GM19240 (cell line): ENCODE data around the gene SHISA8.

Source experiments
- DNase-seq: peaks from one replicate; pipeline ENCODE4 v3.0.0; 2011; ENCODE audit warnings: low spot score; ENCODE audit not compliant: insufficient read length

Gene SHISA8

DNA sequence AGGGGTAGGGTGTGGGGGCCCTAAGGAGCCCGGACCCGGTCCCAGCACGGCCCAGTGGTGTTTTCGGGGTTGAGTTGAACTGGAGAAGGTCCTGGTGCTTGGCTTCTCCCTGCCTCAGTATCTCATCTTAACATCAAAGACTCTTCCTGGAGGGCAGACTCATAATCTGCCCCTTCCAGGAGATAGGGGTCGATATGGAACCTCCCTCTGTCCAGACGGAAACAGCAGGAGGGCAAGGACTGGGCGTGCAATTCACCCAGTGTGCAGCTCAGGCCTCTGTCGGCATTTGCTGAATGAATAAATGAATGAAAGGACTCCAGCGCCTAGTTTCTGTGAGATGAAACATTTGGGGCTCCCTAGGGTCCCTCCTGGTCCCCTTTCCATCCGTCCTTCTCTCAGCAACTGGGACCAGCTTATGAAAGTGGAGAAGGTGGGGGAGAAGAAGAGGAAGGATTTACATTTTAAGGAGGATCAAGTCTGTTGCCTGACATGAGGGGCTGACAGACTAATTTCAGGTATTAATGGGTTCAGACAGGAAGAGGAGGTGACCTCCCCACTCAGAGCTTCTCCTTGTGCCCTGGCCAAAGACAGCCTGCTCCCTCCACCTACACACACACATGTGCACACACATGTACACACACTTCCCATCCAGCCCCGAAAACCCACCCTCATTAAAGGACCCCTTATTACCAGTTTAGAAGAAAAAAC, 1.1 kb upstream of the SHISA8 start:
- no peak for DNase-seq

DNA sequence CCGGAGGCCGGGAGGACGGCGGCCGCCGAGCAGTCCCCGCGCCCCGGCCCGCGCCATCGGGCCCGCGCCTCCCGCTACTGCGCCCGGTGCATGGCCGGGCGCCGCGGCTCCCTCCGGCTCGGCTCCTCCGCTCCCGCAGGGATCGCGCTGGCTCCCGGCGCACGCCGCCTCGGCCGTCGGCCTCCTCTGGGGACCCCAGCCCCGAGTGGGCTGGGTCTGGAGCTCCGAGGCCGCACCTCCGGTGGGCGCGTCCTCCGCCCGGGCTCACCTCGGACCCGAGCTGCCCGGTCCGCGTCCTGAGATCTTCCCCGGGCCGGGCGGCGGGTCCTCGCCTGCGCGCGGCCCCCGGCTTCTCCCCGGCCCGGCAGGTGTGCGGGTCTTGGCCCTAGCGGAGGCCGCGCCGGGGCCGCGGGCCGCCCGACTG, 251 bp downstream of the SHISA8 start:
- no peak for DNase-seq

DNA sequence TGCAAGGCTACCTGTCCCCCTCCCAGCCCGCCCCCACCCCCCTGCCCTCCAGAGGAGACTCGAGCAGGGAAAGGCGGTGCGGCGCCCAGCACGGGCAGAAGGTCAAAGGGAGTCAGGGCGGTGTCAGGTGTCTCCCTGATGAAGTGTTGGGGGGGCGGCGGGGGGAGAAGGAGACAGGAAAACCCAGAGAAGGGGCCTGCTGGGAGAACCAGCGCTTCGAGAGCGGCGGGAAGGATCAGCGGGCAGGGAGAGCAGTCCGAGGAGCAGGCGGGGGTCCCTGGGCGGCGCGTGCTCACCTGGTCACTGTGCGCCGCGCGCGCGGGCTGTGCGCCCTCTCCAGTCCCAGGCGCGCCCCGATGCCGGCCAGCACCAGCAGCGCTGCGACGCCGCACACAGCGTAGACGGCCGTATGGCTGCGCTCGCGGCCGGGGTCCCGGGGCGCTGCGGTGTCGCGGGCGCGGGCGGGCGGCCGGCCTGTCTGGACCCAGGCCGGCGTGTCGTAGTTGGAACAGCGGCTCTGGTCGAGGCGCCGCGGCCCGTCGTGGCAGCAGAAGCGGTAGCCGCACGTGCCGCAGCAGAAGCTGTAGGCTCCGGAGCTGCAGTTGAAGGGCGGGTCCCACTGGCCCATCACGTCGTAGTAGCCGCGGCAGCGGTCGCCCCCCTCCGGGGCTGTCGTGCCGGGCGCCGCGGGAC, 886 bp downstream of the SHISA8 start:
- no peak for DNase-seq

DNA sequence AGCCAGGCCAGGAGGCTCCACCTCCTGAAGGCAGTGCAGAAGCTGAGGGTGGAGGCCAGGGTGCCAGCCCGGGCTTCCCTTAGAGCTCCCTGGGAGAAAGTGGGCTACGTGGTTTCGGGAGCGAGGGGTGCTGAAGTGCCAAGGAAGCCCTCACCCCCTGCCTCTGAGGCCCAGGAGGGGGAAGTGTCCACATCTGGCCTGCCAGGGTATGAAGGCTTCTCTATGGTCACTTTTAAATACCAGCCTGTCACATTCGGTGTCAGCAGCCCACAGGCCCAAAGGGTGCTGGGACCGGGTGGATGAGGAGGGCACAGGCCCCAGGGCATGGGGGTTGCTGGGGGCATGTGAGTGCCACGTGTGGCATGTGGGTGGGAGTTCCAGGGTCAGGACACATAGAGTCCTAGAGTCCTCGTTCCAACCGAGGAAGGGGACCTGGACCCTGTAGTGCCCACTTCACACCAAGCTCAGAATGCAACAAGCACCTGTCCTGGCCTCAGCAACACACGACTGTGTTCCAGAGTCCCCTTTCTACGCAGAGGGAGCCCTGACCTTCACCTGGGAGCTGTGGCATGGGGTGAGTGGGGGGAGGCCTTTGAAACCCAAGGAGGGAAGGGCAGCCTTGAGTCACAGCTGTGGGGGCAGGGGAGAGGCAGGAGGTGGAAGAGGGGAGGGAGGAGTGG, 1.7 kb downstream of the SHISA8 start:
- no peak for DNase-seq

DNA sequence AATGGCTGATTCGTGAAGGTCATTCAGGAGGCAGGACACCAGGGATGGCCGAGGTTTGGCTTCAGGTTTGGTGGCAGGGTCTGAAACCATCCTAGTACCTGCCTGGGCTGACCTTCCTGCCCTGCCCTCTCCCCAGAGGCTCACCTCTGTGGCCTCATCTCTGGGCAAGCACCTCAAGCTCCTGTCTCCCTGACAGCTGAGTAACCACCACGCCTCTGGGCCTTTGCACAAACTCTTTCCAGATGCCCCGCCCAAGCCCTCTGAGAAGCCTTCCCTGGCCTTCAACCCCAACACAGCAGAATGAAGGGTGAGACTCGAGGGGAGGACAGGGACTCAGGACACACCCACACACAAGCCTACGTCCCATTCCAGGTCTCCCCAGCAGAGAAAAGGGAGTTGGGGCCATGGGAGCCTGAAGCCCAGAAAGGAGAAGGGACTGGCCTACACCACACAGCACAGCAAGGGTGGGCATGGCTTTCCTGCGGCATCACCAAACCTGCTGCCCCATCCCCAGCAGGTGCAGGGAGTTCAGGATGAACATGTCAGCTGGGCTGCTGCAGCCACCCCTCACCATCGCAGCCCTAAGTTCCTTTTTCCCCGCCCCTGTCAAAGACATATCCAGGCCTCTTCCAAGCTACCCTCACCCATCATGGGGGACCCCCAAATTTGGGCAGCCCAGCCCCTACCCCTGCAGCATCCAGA, 2.4 kb downstream of the SHISA8 start:
- no peak for DNase-seq

DNA sequence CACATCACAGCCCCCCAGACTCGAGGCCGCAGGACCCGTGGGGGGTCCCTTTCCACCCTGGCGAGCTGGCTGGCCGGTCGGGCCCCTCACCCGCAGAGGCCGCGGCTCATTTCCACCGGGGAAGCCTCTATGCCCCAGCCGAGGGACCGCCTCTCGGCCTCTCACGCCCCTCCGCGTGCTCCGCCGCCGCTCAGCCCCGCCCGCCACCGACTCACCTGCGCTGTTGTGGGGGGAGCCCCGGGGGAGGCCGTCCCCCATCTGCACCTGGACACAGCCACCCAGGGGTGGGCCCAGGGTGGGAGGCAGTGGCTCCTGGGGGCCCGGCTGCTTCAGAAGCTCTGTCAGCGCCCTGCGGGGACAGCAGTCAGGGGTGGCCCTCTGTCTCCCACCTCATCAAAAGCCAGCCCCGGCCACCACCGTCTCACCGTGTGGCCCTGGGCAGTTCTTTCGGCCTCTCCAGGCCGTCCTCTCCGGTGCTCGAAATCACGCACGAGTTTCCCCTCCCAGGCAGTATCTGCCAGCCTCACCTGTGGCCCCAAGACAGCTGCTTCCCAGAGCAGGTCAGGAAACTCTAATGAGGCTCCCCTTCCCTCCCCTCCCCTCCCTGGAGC, 3.8 kb downstream of the SHISA8 start:
- DNase-seq: no peak

DNA sequence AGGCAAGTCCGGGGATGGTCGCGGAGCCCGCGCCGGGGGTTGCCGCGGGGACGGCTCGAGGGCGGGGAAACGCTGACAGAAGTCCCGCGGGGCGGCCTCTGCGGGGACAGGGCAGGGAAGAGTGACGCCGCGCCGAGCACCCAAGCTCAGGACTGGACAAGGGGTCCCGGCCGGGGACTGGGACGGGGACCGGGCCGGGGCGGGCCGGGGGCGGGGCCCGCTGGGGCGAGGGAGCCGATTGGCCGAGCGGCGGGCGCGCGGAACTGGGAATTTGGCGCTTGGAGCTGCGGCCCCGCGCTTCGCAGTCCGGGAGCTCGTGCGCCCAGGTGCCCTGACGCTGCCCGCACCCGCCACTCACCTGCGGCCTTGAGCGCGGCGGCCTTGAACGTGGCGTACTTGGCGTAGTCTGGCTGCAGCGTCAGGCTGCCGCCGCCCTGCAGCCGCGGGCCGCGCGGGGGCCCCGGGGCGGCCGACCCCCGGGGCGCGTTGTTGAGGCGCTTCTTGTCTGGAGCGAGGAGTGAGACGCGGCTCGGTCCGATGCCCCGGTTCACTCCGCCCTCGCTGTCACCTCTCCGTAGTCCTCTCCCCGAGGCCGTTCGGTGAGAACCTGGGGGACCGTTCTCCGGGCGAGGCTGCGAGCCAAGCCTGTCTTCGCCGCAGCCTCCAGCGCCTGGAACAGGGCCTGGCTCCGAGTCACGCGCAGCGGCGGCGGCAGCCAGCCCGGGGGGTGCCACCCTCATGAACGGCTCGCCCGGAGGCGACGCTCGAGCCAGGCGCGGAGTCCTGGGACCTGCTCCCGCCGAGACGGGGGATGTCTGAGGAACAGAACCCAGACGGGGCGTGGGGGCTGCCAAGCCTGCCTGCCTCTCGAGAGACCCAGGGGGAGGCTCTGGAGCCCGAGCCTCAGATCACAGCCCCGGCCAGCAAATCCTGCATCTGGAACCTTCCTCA, 4.5 kb downstream of the SHISA8 start:
- DNase-seq: no peak

DNA sequence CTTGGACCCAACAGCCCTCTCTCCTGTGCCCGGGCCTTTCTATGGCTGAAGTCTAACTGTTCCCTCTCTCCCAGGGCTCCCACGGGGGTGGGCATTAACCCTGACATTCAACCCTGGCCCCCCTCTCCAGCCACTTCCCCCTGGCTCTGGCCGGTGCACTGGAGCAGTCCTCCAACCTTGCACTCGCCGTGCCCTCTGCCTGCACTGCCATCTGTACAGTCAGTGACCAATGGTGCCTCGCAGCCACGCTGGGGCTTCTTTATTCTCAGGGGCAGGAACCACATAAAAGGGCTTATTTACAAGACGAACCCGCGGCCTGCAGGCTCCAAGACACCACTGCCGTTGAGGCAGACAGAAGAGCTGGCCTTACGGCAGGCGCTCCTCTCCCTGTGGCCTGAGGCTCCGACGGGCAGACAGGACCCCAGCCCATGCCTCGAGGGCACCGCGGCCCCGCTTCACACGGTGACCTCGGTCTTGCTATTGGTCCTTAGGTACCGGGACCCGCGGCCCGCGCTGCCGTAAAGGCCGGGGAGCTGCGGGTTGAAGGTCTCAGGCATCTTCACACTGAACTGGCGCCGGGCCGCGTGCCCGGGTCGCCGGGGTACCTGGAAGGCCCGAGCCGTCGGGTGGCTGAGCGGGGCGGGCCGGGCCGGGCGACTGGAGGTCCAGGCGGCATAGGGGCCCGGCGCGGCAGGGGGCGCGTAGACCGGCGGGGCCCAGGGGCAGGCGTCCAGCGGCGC, 5.4 kb downstream of the SHISA8 start:
- DNase-seq: no peak

DNA sequence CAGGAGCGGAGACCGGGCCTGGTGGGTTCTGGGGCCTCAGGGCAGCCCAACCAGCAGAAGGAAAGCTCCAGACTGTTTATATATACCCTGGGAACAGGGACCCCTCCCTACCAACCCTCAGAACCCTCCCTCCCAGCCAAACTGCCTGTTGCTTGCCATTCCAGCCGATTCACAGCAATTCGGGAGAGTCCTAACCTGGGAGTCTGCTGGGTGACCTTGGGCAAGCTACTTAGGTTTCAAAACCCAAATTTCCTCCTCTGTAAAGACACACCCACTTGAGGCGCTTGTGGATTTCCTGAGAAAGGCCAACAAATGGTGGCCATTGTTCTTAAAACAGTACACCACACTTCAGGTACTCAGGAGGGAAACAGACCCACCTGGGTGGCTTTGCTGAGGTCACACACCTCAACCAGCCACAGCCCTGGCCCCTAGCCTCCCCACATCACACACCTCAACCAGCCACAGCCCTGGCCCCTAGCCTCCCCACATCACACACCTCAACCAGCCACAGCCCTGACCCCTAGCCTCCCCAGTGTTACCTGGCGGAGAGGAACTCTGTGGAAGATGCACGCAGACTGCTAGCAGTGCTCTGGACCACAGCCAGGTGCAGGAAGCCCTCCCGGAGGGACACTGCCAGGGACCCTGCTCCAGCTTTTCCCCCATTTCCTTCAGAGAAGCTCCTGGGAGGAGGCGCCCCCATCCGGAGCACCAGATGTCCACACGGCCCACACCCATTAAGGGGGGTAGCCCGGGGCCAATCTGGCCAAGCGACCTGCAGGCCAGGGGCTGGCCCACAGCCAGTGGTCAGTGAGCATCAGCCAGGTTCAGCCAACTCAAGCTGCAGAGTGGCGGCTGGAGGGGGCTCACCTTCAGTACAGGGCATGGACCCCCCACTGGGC, 6.2 kb downstream of the SHISA8 start:
- no peak for DNase-seq

DNA sequence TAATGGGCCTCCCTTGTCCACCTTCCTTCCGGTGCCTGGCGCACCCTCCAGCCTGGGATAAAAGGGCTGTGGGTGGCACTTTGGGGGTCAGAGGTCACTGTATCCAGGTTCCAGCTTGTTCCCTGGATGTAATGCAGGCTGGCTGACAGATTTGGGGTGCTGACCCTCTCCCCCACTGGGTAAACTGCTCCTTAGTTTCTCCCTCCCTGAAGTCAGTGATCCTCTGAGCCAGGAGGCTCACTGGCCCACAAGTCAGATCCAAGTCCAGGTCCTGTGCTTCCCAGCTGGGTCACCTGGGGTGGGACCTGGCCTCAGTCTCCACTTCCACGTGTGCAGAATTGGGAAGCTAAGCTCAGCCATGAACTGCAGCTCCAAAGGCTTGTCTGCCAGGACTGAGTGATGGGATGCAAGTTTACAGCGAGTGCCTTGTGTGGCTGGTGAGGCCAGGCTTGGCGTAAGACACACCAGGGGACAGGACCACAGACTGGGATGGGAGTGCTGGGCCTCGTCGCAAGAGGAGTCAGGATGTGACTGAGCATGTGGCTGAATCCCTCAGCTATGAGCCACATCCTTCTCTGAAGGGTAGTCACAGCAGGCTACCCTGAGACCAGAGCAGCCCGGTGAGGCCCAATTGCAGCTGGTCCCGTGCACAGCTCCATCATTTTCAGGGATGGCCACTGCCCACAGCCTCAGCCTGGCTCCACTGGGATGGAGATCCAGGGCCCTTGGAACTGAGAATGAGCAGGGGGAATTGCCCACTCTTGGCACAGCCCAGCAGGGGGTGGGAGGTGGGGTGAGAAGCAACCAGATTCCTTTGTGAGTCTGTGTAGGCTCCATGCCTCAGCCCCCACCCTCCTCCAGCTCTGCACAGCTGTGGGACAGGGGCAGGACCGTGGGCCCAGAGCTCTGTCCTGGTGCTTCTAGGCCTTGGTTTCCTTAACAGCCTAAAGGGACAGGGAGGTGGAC, 7.2 kb downstream of the SHISA8 start:
- no peak for DNase-seq

DNA sequence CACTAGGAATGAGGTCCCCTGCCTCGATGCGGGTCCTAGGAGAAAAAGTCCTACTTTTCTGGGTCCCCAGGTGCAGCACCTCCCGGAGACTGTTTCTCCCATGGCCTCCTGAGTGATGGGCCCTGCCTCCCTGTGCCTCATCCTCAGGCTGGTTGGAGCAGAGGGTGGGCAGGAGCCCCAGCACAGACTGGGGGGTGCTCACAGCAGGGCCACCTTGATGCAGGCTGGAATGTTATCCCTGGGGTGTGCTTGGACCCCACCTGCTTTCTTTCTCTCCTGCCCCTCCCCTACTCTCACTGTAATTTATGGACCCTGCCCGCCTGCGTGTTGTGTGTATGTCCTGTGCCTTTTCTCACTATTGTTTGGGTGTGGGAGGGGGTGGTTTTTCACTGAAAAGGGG, 8.1 kb downstream of the SHISA8 start:
- DNase-seq: no peak

DNA sequence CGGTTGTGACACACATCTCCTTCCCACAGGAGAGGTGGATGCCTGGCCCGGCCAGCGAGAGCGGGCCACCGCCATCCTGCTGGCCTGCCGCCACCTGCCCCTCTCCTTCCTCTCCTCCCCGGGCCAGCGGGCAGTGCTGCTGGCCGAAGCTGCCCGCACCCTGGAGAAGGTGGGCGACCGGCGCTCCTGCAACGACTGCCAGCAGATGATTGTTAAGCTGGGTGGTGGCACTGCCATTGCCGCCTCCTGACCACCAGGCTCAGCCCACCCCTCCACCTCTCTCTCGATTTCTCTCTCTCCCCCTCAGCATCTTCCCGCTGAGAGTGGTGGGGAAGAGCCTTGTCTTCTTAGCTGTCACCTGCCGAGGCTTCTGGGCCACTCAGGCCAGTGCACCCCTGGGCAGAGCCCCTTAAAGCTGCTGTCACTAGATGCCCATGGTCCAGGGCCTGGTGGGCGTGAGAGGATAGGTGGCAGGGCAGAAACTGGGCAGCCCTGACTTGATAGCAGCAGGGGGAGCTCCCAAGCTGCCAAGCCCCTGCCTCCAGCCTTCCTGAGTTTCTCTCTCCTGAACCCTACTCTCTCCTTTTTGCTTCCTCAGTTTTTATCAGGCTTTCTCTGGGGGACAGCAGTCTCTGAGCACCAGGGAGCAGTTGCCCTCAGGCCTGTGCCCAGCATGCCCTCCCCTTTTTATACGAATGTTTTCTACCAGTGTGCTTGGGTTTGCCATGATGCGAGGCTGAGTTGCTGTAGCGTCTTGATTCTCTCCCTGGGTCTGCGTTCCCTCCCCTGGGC, 9.3 kb downstream of the SHISA8 start:
- no peak for DNase-seq

DNA sequence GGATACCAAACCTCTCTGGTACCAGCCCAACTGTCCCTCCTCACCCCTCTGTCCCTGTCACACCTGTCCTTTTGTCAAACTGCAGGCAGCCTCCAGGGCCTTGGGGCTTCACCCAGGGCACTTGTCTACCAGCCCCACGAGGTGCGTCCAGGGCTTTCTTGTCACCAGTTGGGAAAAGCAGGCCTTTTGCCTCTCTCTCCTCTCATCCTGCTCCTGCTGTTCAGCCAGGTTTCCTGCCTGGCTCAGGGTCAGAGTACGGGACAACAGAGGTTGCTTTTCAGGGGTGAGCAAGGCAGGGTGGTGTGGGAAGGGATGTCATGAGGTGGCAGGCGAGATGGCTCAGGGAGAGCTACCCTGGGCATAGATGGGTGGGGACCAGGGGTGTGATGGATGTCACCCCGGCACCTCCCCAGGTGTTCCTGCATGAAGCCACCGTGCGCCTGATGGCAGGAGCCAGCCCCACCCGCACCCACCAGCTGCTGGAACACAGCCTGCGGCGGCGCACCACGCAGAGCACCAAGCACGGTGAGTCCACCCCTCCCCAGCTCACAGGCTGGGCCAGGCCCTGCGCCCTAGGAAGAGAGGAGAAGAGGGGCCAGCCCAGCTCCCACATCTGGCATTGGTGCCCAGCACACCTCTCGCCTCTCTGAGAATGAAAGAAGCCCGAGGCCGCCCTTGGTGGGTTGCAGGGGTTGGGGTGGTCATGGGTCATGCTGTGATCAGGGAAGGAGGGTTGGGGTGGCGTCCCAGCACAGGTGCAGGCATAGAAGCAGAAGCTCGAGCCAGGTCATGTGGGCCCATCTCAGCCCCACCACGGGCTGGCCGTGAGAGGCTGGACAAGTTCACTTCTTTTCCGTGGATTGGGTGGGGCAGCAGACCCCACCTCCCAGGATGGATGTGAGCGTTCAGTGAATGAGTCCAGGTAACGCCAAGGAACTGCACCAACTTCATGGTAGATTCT, 10.1 kb downstream of the SHISA8 start:
- DNase-seq: no peak

DNA sequence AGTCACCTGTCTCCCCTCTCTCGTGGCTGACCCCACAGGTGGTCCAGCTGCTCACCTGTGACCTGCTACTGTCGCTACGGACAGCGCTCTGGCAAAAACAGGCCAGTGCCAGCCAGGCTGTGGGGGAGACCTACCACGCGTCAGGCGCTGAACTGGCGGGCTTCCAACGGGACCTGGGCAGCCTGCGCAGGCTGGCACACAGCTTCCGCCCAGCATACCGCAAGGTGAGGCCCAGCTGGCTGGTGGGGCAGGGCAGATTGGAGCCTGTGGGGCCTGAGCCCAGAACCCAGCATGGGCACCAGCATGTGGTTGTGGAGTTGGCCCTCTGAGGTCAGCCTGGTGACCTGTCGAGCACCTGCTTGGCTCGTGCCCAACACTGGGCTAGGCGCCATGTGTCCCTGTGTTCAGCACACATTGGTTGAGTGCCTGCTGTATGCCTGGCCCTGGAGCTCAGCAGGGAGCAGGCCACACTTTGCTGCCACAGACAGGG, 11.9 kb downstream of the SHISA8 start:
- no peak for DNase-seq

DNA sequence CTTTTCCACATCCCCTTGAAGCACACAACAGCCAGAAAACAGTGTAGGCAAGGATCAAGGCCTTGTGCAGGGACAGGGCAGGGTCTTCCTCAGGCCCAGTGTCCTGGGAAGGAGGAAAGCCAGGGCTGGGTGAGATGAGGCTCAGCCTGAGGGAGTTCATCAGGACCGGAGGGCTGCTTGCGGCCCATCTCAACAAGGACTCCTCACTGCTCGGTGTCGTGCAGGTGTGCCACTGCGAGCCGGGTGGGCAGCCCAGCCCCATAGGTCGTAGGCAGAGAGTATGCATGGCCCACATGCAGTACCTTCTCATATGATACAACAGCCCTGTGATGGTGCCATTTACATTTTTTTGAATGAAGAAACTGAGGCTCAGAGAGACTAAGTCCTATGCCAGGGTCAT, 12.9 kb downstream of the SHISA8 start:
- no peak for DNase-seq
